Mucosa of gallbladder (tissue), 1 donor: ENCODE results near the gene OR5B17. TPM values are rescaled to one million over a fixed set of nuclear protein-coding genes. Genes with fewer than 3 reads are reported as not detected.
"Not testable (repeated sequence)": the region's sequence is repeated elsewhere in the genome, so short reads cannot be mapped to it uniquely, and the experiment has no call there.

Source experiments
- DNase-seq: peaks from one replicate; pipeline ENCODE4 v3.0.0-alpha.2; 2020; ENCODE audit warnings: low spot score
- total RNA-seq: library from RNA; stranded (reverse); gene quantifications from one replicate; pipeline ENCODE4 v1.2.1, GENCODE V29; 2021
- donor health status: DM: no; HTN: no; CAD: no.

OR5B17 gene
- not detected for total RNA-seq

- DNase-seq = no peak
Observed at GRCh38 chr11:58358969-58359368, at the start of gene OR5B17. OR5B17 (minus strand) TSS chr11:58359069; CDS start chr11:58359069, 0 bp downstream.

GRCh38 chr11:58406774-58407173 lies 47.9 kb upstream of the OR5B17 start, which contains the start of gene OR5B3:
OR5B3 (minus strand) TSS chr11:58406874; CDS start chr11:58403409, 3,465 bp downstream.
- DNase-seq = no peak

DNA sequence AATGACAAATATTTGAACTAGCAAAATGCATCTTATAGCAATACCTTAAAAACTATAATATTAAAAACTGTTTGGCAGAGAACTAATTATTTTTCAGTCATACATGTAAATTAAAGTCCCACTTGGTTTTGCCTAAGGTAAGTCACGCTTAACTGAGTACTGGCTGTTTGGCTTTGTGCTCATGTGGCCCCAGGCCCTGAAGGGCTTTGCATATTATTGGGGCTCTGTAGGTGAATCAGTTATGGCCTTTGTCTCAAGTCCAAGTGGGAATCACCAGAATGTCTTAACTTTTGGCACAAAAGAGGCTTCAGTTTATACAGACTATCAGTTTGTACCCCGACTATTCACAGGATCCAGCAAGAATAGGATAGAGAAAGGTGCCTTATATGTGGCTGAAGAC lies 40.8 kb upstream of the OR5B17 start:
- not testable (repeated sequence) for DNase-seq

DNA sequence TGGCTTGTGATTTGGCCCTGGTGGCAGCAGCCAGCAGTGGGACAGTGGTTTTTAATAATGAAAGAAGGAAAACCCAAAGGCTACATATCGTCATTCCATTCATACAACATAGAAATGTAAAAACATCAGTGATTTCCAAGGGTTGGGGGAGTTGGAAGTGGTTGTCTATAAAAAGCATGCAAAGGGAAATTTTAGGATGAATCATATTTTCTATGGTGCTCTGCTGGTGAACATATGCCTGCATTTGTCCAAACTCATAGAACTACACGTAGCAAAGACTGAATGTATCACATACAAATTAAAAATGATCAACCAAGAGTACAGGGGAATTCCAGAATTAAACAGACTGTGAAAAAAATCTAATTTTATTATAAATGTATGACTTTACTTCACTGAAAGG lies 36.7 kb upstream of the OR5B17 start:
- DNase-seq = no peak

GRCh38 chr11:58394195-58394594 lies 35.3 kb upstream of the OR5B17 start:
- DNase-seq = no peak

DNA sequence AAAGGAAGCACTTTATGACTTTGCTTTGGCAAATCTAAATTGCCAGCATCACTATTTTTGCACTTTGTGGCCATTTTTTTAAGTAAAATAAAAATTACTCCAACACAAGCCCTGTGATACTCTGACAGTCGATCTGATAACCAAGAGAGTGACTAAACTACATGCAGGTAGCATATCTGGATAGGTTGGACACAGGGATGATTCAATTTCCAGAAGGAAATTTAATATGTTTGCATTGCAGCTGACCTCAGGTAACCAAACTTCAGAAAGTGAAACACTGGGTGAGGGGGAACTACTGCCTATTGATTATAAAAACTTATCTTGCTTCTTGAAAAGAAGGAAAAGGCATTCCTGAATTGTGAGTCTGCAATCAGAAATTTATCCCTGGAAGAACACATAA lies 33.9 kb upstream of the OR5B17 start:
- no peak for DNase-seq

- DNase-seq = no peak
Observed at GRCh38 chr11:58391879-58392278, 33.0 kb upstream of the OR5B17 start.

DNA sequence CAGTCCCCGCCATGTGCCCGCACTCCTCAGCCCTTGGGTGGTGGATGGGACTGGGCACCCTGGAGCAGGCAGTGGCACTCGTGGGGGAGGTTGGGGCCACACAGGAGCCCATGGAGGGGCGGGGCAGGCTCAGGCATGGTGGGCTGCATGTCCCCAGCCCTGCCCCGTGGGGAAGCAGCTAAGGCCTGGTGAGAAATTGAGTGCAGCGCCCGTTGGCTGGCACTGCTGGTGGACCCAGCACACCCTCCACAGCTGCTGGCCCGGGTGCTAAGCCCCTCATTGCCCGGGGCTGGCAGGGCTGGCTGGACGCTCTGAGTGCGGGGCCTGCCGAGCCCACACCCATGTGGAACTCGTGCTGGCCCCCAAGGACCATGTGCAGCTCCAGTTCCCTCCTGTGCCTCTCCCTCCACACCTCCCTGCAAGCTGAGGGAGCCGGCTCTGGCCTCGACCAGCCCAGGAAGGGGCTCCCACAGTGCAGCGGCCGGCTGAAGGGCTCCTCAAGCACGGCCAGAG lies 31.7 kb upstream of the OR5B17 start:
- no peak for DNase-seq

DNA sequence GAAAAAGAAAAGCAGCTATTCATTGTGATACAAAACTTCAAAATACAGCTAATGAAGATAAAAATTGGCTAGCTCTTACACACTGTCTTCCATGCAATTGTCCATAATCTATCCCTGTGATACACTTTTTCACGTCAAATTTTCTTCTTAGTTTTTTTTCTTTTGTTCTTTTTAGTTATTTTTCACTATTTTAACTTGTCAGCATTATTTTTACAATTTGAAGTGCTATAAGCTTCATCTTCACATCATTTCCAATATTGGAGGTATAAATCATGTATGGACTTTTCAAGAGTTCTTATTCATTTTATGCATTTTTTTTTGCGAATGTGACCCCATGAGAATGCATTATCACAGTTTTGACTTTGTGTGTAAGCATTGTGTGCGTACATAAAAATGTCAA lies 4.1 kb downstream of the OR5B17 start:
- no peak for DNase-seq

DNA sequence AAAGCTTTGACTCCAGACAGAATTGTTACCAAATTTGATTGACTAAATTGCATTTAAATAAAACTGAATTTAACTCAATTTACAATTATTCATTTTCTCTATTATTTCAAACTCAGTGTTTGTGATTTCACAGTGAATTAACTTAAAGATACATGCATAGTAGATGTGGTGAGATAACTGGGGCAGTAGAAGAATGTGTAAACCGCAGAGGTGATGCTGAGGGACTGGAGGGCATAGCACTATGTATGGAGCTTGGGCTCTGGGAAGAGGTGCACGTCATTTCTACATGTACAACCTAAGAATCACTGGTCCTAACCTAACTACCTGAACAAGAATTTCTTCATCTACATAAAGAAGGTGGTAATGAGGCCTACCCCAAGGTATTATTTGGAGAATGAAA lies 13.7 kb downstream of the OR5B17 start:
- DNase-seq = no peak

- DNase-seq = no peak
Observed at GRCh38 chr11:58334708-58335107, 24.2 kb downstream of the OR5B17 start.

- no peak for DNase-seq
Observed at GRCh38 chr11:58330861-58331260, 28.0 kb downstream of the OR5B17 start.

GRCh38 chr11:58318532-58318931 lies 40.3 kb downstream of the OR5B17 start:
- no peak for DNase-seq

- DNase-seq = no peak
Observed at GRCh38 chr11:58316142-58316541, 42.7 kb downstream of the OR5B17 start.

Other genes with a start within 250 kb of the OR5B17 start
- gene OR9I1, start 233.5 kb downstream of the OR5B17 start, total RNA-seq = not detected
- gene OR9Q2, start 170.0 kb downstream of the OR5B17 start, total RNA-seq = not detected
- gene OR1S2, start 154.9 kb downstream of the OR5B17 start, total RNA-seq = not detected
- not detected for gene OR1S1, start 146.3 kb downstream of the OR5B17 start, total RNA-seq
- gene OR10Q1, start 130.2 kb downstream of the OR5B17 start, total RNA-seq = not detected
- gene OR10W1, start 90.8 kb downstream of the OR5B17 start, total RNA-seq = not detected
- not detected for gene OR5B3, start 47.8 kb upstream of the OR5B17 start, total RNA-seq
- gene OR5B2, start 69.1 kb upstream of the OR5B17 start, total RNA-seq = not detected
- gene OR5B12, start 83.2 kb upstream of the OR5B17 start, total RNA-seq = not detected
- not detected for gene OR5B21, start 149.0 kb upstream of the OR5B17 start, total RNA-seq
- 11.8 TPM for gene LPXN, start 216.8 kb upstream of the OR5B17 start, total RNA-seq
- gene ZFP91, start 220.0 kb upstream of the OR5B17 start, total RNA-seq = 46.9 TPM